HL-60 (cell line): ENCODE data around the gene MYL7.

ENCODE experiments used
- CTCF ChIP-seq: IDR thresholded peaks from one replicate; pipeline ENCODE4 v1.5.1; 2011; ENCODE audit warnings: low read length, control low read depth, inconsistent platforms; ENCODE audit not compliant: insufficient read depth
- POLR2AphosphoS5 ChIP-seq: IDR thresholded peaks from 2 replicates; pipeline ENCODE4 v1.6.1; 2012; ENCODE audit warnings: low read depth
- REST ChIP-seq: IDR thresholded peaks from 2 replicates; pipeline ENCODE4 v1.6.1; 2012; ENCODE audit warnings: low read depth; ENCODE audit not compliant: insufficient replicate concordance
- SPI1 ChIP-seq: IDR thresholded peaks from 2 replicates; pipeline ENCODE4 v1.6.1; 2012; ENCODE audit warnings: low read depth, mild to moderate bottlenecking, borderline replicate concordance

DNA sequence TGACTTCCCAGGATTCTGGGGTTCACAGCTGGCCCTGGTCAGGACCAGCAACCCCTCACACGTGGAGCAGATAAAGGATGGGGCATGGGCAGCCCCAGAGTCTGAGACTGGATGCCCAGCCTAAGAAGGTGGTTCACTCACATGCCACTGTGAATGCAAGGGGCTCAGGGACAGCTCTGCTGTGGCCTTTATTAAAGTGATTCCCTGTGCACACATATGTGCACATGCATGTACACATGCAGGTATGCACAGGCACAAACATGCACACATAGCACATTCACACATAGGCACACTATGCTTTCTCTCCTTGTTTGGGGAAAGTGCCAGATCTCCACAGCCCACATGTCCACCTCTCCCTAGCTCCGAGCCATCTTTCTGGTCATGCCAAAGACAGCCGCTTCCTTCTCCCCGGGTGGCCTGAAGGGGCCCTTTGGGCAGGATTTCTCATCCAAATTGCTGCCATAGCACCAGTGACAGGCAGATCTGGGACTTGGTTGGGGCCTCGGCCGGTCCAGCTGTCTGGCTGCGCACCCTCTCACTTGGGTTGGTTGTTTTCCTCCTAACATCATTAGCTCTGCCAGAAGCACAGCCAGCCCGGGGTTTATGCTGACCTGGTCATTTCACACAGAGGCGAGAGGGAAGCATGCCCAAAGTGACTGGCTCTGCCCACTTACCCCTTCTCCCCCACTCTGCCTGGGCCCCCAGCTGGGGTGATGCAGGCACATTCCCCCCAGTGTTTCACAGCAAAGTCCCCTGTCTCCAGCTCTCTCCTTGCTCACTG lies 46.7 kb upstream of the MYL7 start:
- TF ChIP-seq REST (no peak), CTCF (no peak), POLR2AphosphoS5 (no peak), SPI1 (no peak)
